GM12878 (cell line): ENCODE results near the gene RAB12. TPM values are rescaled to one million over a fixed set of nuclear protein-coding genes. Genes with fewer than 3 reads are reported as not detected.

ENCODE experiments used
- ATAC-seq: fragments of 200-7000 bp; cut with Tn5 transposase; 3 replicates; pipeline ENCODE4 v1.9.1; 2020; ENCODE audit warnings: mild to moderate bottlenecking, moderate library complexity
- BruUV-seq: library from RNA; stranded (reverse); fragments of 400-500 nt; replicated peaks from 2 replicates; lab custom pipeline; 2021; lab: Mats Ljungman, UMichigan
- CTCF ChIA-PET: fragments of 300-600 bp; sonication (Branson Sonifier 250); formaldehyde crosslinking; extraction: SDS; loops from one replicate; lab custom pipeline; 2021; ENCODE audit warnings: inconsistent platforms; lab: Yijun Ruan, JAX
- POLR2A ChIA-PET: fragments of 350-600 bp; formaldehyde crosslinking; extraction: SDS; loops from one replicate; lab custom pipeline; 2021; ENCODE audit warnings: inconsistent platforms; lab: Charles Lee
- RAD21 ChIA-PET: fragments of 300-600 bp; sonication (Branson Sonifier 250); formaldehyde crosslinking; loops from one replicate; lab custom pipeline; 2023; ENCODE audit warnings: antibody characterized with exemption; ENCODE audit not compliant: unreplicated experiment; lab: Charles Lee
- SMC1A ChIA-PET: fragments of 300-600 bp; sonication (Branson Sonifier 250); formaldehyde crosslinking; loops from one replicate; lab custom pipeline; 2023; ENCODE audit not compliant: unreplicated experiment, uncharacterized antibody; lab: Charles Lee
- DNase-seq: peaks from one replicate; pipeline ENCODE4 v3.0.0-alpha.2; 2011; ENCODE audit warnings: low read depth, low spot score
- FAIRE-seq: peaks from 3 replicates; lab custom pipeline; 2011; peaks lifted over from hg19 to GRCh38; lab: Jason Lieb, UNC
- H2AFZ ChIP-seq: 2 replicates; pipeline ENCODE4 v1.6.0; 2011; ENCODE audit warnings: low read depth, low read length, control low read depth; ENCODE audit not compliant: control insufficient read depth
- H3K27ac ChIP-seq: 2 replicates; pipeline ENCODE4 v1.5.1; 2011; ENCODE audit warnings: control low read depth; ENCODE audit not compliant: control insufficient read depth, insufficient read depth
- H3K27me3 ChIP-seq, 2 experiments: replicated peaks in 1 of 2; 2 replicates each; pipeline versions ENCODE4 v1.6.0 to v1.6.1; 2011; ENCODE audit warnings: low read length in 1 of 2; ENCODE audit not compliant: control insufficient read depth in 2 of 2, insufficient read depth in 2 of 2
- H3K36me3 ChIP-seq, 2 experiments: 2 replicates each; pipeline ENCODE4 v1.5.1; 2011; ENCODE audit warnings: low read length in 1 of 2; ENCODE audit not compliant: control insufficient read depth in 2 of 2, insufficient read depth in 2 of 2
- H3K4me1 ChIP-seq: 2 replicates; pipeline ENCODE4 v1.6.1; 2011; ENCODE audit warnings: mild to moderate bottlenecking, low read length, moderate library complexity, mixed read lengths; ENCODE audit not compliant: control insufficient read depth, insufficient read depth
- H3K4me2 ChIP-seq: 2 replicates; pipeline ENCODE4 v1.6.0; 2011; ENCODE audit warnings: control low read depth; ENCODE audit not compliant: control insufficient read depth, insufficient read depth
- H3K4me3 ChIP-seq: fragments of 200-600 bp; sonication (generic); 2 replicates; pipeline ENCODE4 v1.5.1; 2016
- H3K79me2 ChIP-seq: 2 replicates; pipeline ENCODE4 v1.6.0; 2011; ENCODE audit warnings: low read length; ENCODE audit not compliant: control insufficient read depth, insufficient read depth
- H3K9ac ChIP-seq: 2 replicates; pipeline ENCODE4 v1.8.0; 2011; ENCODE audit warnings: low read length, control low read depth, mixed read lengths; ENCODE audit not compliant: control insufficient read depth, insufficient read depth
- H3K9me3 ChIP-seq: replicated peaks from 3 replicates; pipeline ENCODE4 v1.5.1; 2011; ENCODE audit warnings: mild to moderate bottlenecking, low read length; ENCODE audit not compliant: control insufficient read depth, insufficient read depth
- H4K20me1 ChIP-seq: 2 replicates; pipeline ENCODE4 v1.6.0; 2011; ENCODE audit not compliant: control insufficient read depth, insufficient read depth
- ATF7 ChIP-seq: fragments of 450-650 bp; IDR thresholded peaks from 2 replicates; pipeline ENCODE4 v1.6.1; 2016; ENCODE audit warnings: low read depth, mild to moderate bottlenecking
- CHD2 ChIP-seq: IDR thresholded peaks from 2 replicates; pipeline ENCODE4 v1.6.1; 2011; ENCODE audit warnings: low read depth, low read length, improper control_type of control experiment, borderline replicate concordance
- EGR1 ChIP-seq, 2 experiments: IDR thresholded peaks; 1 replicate in 1 of 2; 2 replicates in 1 of 2; pipeline ENCODE4 v1.6.1; 2011 to 2012; ENCODE audit warnings: low read depth in 2 of 2, low read length in 2 of 2, borderline replicate concordance in 1 of 2, mild to moderate bottlenecking in 1 of 2, moderate library complexity in 1 of 2
- IRF5 ChIP-seq: fragments of 450-650 bp; IDR thresholded peaks from 2 replicates; pipeline ENCODE4 v1.6.1; 2017; ENCODE audit warnings: borderline replicate concordance
- MYB ChIP-seq: fragments of 150-350 bp; IDR thresholded peaks from 2 replicates; pipeline ENCODE4 v1.6.1; 2014; ENCODE audit warnings: mild to moderate bottlenecking, low read depth, low read length, borderline replicate concordance
- NFIC ChIP-seq: IDR thresholded peaks from 2 replicates; pipeline ENCODE4 v1.6.1; 2012; ENCODE audit warnings: low read depth, mild to moderate bottlenecking, inconsistent platforms, low read length, moderate library complexity
- NFYB ChIP-seq: IDR thresholded peaks from 2 replicates; pipeline ENCODE4 v1.6.1; 2011; ENCODE audit warnings: low read depth, mild to moderate bottlenecking, low read length, improper control_type of control experiment, moderate library complexity; ENCODE audit not compliant: insufficient read depth
- NKRF ChIP-seq: fragments of 450-650 bp; conservative IDR thresholded peaks from 2 replicates; pipeline ENCODE4 v1.6.1; 2017; ENCODE audit warnings: mild to moderate bottlenecking, moderate library complexity
- POLR2AphosphoS5 ChIP-seq: IDR thresholded peaks from 2 replicates; pipeline ENCODE4 v1.6.1; 2011; ENCODE audit warnings: mild to moderate bottlenecking, low read length, inconsistent platforms
- REST ChIP-seq: IDR thresholded peaks from 2 replicates; pipeline ENCODE4 v1.6.1; 2012; ENCODE audit warnings: mild to moderate bottlenecking, low read depth, low read length
- SPI1 ChIP-seq: IDR thresholded peaks from 2 replicates; pipeline ENCODE4 v1.6.1; 2011; ENCODE audit warnings: low read depth, mild to moderate bottlenecking, low read length, moderate library complexity, borderline replicate concordance; ENCODE audit not compliant: insufficient read depth
- SREBF2 ChIP-seq: IDR thresholded peaks from 2 replicates; pipeline ENCODE4 v1.6.1; 2012; ENCODE audit warnings: mild to moderate bottlenecking, low read length
- YY1 ChIP-seq: IDR thresholded peaks from 2 replicates; pipeline ENCODE4 v1.6.1; 2011; ENCODE audit warnings: low read depth, mild to moderate bottlenecking, low read length
- ZZZ3 ChIP-seq: IDR thresholded peaks from 2 replicates; pipeline ENCODE4 v1.6.1; 2011; ENCODE audit warnings: low read depth; ENCODE audit not compliant: control insufficient read depth, insufficient read length
- WGBS: methylation state at CpG from one replicate; pipeline ENCODE4 v1.1.6; 2016; ENCODE audit warnings: low lambda C conversion rate; ENCODE audit not compliant: insufficient replicate concordance, insufficient coverage; ENCODE audit errors: missing lambda C conversion rate; 5-methylcytosine and 5-hydroxymethylcytosine counted together
- in situ Hi-C: fragments of 300-500 bp; cut with MboI; formaldehyde crosslinking; loops from 9 replicates; pipeline ENCODE4 v1.14.3; 2018; ENCODE audit warnings: mixed read lengths
- intact Hi-C: fragments of 100-400 bp; cut with micrococcal nuclease; formaldehyde crosslinking; loops from one replicate; pipeline ENCODE4 v1.14.2; 2022; ENCODE audit not compliant: unreplicated experiment
- polyA plus RNA-seq, 11 experiments: library from polyadenylated mRNA; depleted of rRNA in 4 of 11; unstranded in 6 of 11; stranded (reverse) in 5 of 11; fragments of >200 nt; fragmentation: Nextera tagmentation in 4 of 11; fragmentation: Illumina TruSeq in 1 of 11; extraction: Ambion mirVana in 4 of 11; extraction: Trizol in 1 of 11; gene quantifications; 1 replicate in 1 of 11; 2 replicates in 10 of 11; pipeline versions ENCODE4 v1.2.1 to v1.2.3, GENCODE V29; 2011 to 2016; ENCODE audit warnings: inconsistent platforms in 2 of 11, missing spikeins in 2 of 11, low read depth in 1 of 11
- total RNA-seq, 4 experiments: library from RNA; depleted of rRNA in 3 of 4; stranded (reverse); fragments of >200 nt in 3 of 4; fragmentation: Illumina TruSeq in 1 of 4; extraction: Trizol in 1 of 4; gene quantifications; 2 replicates each; pipeline versions ENCODE4 v1.2.1 to v1.2.3, GENCODE V29; 2013 to 2021

Gene RAB12
- total and polyA plus RNA-seq, 10 of the 15 experiments (the other 5 are each of a cell fraction or from before 2014, with no cell fraction given): 0.71 to 29.8 (median 14.0) TPM

- Histone ChIP-seq H3K4me1 (peaks cover 6% of the 10 kb centered on the region), H3K4me2 (no peak overlapping the region), H3K9me3 (peaks cover 2% of the 10 kb centered on the region; the same call in 1 of the 3 replicates), H3K9ac (no peak overlapping the region), H3K27ac (no peak overlapping the region), H3K79me2 (peaks cover 90% of the 10 kb centered on the region), H4K20me1 (peaks cover 10% of the 10 kb centered on the region), H3K27me3 (no peaks in the 10 kb centered on the region), H3K36me3 (peaks cover 2 to 5% of the 10 kb centered on the region in 2 experiments; a peak in 3 of 4 replicates), H2AFZ (no peak overlapping the region), H3K4me3 (no peak overlapping the region)
- in situ Hi-C loops: loop anchor here (25.0 kb wide), 1 partner anchor 1297 kb away; the partner anchor contains the start of gene VAPA
- intact Hi-C loops: no loop called here
- RAD21 ChIA-PET: no interaction called here
- POLR2A ChIA-PET: interaction anchor here (1.7 kb wide), 1 partner anchor 11 kb away, joined by 3 read pairs; no protein-coding TSS in a partner anchor
- no peak for FAIRE-seq
- no TSS peak for BruUV-seq
- 77% methylated on average over 4 of the region's 4 CpGs for WGBS
- SMC1A ChIA-PET: interaction anchor here (0.6 to 1.9 kb wide), 5 partner anchors 14 to 226 kb away, joined by 3 to 5 read pairs (median 3); no protein-coding TSS in a partner anchor
- no peak for ATAC-seq
- DNase-seq: no peak
- CTCF ChIA-PET: interaction anchor here (1.0 to 1.1 kb wide), 2 partner anchors 11 to 38 kb away, joined by 3 to 4 read pairs; no protein-coding TSS in a partner anchor
- TF ChIP-seq IRF5: no peak
- no peak for TF ChIP-seq ZZZ3
- no peak for TF ChIP-seq NFYB
- no peak for TF ChIP-seq YY1
- no peak for TF ChIP-seq SREBF2
- TF ChIP-seq REST: no peak
- TF ChIP-seq CHD2: no peak
- TF ChIP-seq POLR2AphosphoS5: no peak
- TF ChIP-seq SPI1: no peak
- no peak for TF ChIP-seq ATF7
- TF ChIP-seq MYB: no peak
- TF ChIP-seq NFIC: no peak
- TF ChIP-seq NKRF: no peak
- TF ChIP-seq EGR1 (IDR thresholded peaks at IDR 0.05; ENCODE audit: borderline replicate concordance in 1 of 2, low read depth in 2 of 2, low read length in 2 of 2): no peak
Measured at GRCh38 chr18:8615397-8616027, 6.3 kb downstream of the RAB12 start.
